Activated B cell treated with CpG ODN at 0.5 μM for 24 hours (primary cell): ENCODE data around the gene NOL9. TPM values are rescaled to one million over a fixed set of nuclear protein-coding genes. Genes with fewer than 3 reads are reported as not detected.
A peak's percentile ranks its signal among the peaks of the same experiment; 100 is the strongest.

Experiments used
- ATAC-seq: fragments of 200-7000 bp; cut with Tn5 transposase; one replicate; pipeline ENCODE4 v1.10.0; 2021; ENCODE audit warnings: low read depth, mild to moderate bottlenecking, moderate library complexity
- CTCF ChIA-PET: fragments of 350-600 bp; sonication (Branson Sonifier 250); formaldehyde crosslinking; loops from one replicate; lab custom pipeline; 2021; ENCODE audit warnings: antibody characterized with exemption; lab: Charles Lee
- POLR2A ChIA-PET: fragments of 350-600 bp; sonication (Branson Sonifier 250); formaldehyde crosslinking; loops from one replicate; lab custom pipeline; 2021; ENCODE audit warnings: antibody characterized with exemption; lab: Charles Lee
- DNase-seq: peaks from one replicate; pipeline ENCODE4 v3.0.0; 2022
- H3K27ac Mint-ChIP-seq: one replicate; pipeline ENCODE4 v1.8.0; 2020; ENCODE audit warnings: mixed read lengths
- H3K27me3 Mint-ChIP-seq: one replicate; pipeline ENCODE4 v1.8.0; 2021; ENCODE audit warnings: mixed read lengths
- H3K36me3 Mint-ChIP-seq: one replicate; pipeline ENCODE4 v1.8.0; 2021; ENCODE audit warnings: low read depth, mixed read lengths
- H3K4me1 Mint-ChIP-seq: one replicate; pipeline ENCODE4 v1.8.0; 2021; ENCODE audit warnings: mixed read lengths
- H3K4me3 Mint-ChIP-seq: one replicate; pipeline ENCODE4 v1.8.0; 2020; ENCODE audit warnings: mild to moderate bottlenecking, mixed read lengths
- H3K9me3 Mint-ChIP-seq: one replicate; pipeline ENCODE4 v1.8.0; 2020; ENCODE audit warnings: mixed read lengths
- CTCF ChIP-seq: fragments of 200-600 bp; IDR thresholded peaks from one replicate; pipeline ENCODE4 v1.8.0; 2022; ENCODE audit warnings: antibody characterized with exemption, mild to moderate bottlenecking
- intact Hi-C: fragments of 100-400 bp; cut with micrococcal nuclease; formaldehyde crosslinking; loops from one replicate; pipeline ENCODE4 v1.15.1; 2024
- total RNA-seq: library from RNA; stranded (reverse); gene quantifications from 2 replicates; pipeline ENCODE4 v1.2.3, GENCODE V29; 2022

NOL9 gene
- total RNA-seq, 1 donor from 2014 or later: 58.6 TPM

DNA sequence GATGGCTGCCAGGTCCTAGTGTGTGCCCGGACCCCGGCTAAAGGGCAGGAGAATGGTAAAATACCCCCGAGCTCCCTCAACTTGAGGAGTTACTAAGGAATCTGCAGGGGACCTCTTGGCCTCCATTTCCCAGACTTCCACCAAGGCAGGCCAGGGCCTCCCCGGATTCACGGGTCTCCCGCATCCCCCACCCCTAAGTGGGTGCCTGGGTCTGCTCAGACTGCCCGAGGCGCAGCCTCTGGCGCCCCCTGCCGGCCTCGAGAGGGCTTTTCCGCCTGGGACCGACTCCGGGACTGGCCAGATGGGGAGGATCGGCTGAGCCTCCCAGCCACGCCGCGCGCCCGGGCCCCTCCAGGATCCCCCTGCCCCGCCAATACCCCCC, 64.5 kb downstream of the NOL9 start:
- intact Hi-C loops: loop anchor here (1.0 to 5.0 kb wide), 3 partner anchors 138 to 728 kb away; no protein-coding TSS in a partner anchor
- Mint-ChIP-seq H3K4me1 (peaks cover 13% of the 10 kb centered on the region), H3K27me3 (peaks cover 9% of the 10 kb centered on the region), H3K27ac (no peak overlapping the region), H3K36me3 (no peaks in the 10 kb centered on the region), H3K4me3 (peak overlapping the region; percentile 77), H3K9me3 (no peaks in the 10 kb centered on the region)
- ATAC-seq: peak; percentile 75
- POLR2A ChIA-PET: interaction anchor here (1.0 kb wide), 1 partner anchor 65 kb away, joined by 3 read pairs; the partner anchor contains the start of gene NOL9
- TF ChIP-seq CTCF: peak; percentile 67
- CTCF ChIA-PET: interaction anchor here (0.8 to 2.2 kb wide), 8 partner anchors 9 to 295 kb away, joined by 3 to 8 read pairs (median 3); partner anchors contain the start of genes CAMTA1 and NOL9
- DNase-seq: peak; percentile 75

DNA sequence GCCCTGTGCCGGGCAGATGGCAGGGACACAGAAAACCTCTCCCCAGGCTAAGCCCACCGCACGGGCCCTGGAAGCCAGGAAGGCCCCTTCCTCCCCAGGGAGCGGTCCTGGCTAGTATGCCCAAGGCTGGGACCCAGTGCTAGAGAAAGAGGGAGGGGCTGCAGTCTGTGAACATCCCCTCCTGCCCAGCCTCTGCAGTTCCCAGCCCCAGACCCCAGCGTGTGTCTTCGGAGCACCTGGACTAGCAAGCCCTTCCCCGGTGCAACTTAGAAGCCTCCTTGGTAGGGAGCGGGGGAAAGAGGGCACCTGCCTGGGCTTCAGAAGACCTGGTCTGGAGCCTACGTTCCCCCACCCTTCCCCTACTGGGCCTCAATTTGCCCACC, 64.9 kb downstream of the NOL9 start:
- CTCF ChIA-PET: interaction anchor here (1.0 to 2.2 kb wide), 7 partner anchors 10 to 157 kb away, joined by 3 to 8 read pairs (median 3); partner anchors contain the start of gene NOL9
- no peak overlapping the region for H3K27ac Mint-ChIP-seq

DNA sequence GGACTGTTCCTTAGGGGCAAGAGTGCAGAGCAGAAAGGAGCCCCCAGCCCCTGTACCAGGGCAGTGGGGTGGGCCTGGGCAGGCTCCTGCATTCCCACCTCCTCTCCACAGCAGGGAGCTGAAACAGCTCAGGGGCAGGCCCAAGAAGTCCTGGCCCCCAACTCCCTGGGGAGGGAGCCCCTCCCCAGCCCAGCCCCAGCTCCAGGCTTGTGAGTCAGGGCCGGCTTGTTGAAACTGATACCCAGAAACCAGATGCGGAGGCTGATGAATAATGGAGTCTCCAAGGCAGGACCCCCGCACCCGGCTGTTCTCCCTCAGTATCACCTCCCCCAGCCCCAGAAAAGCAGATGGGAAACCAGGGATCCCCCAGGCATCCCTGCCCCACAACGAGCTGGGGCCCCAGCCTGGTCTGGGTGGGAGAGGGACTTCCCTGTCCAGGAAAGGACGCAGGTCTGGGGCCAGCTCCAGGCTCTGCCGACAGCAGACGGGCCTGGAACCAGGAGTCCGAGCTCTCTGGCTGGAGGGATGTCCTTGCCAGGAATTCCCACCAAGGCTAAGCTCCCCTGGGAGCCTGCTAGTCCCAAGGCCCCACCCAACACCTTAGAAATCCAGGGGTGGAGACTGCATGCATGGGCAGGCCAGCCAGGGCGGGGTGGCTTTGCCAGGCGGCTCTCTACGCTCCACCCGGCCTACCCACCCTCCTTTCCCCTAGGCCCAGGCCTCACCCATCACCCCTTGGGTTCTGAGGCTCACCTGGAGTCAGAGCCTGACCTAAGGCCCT, 65.5 kb downstream of the NOL9 start:
- Mint-ChIP-seq H3K27me3 (peaks cover 14% of the 10 kb centered on the region), H3K36me3 (no peaks in the 10 kb centered on the region), H3K4me1 (peaks cover 13% of the 10 kb centered on the region), H3K4me3 (no peak overlapping the region), H3K9me3 (no peaks in the 10 kb centered on the region), H3K27ac (no peak overlapping the region)
- intact Hi-C loops: loop anchor here (5.0 kb wide), 1 partner anchor 729 kb away; no protein-coding TSS in a partner anchor
- DNase-seq (no peak), ATAC-seq (no peak)
- TF ChIP-seq CTCF: no peak
- ChIA-PET POLR2A (interaction anchor here (0.9 to 1.0 kb wide), 2 partner anchors 12 to 66 kb away, joined by 3 read pairs; partner anchors contain the start of gene NOL9), CTCF (interaction anchor here (1.0 to 2.2 kb wide), 6 partner anchors 10 to 157 kb away, joined by 3 to 8 read pairs (median 3); no protein-coding TSS in a partner anchor)

More for the DNA sequence above, 64.9 kb downstream of the NOL9 start:
- peaks cover 13% of the 10 kb centered on the region for H3K27me3 Mint-ChIP-seq
- POLR2A ChIA-PET: interaction anchor here (0.9 to 1.0 kb wide), 2 partner anchors 12 to 65 kb away, joined by 3 read pairs; partner anchors contain the start of gene NOL9
- no peak for DNase-seq
- no peak for ATAC-seq
- H3K4me1 Mint-ChIP-seq: peaks cover 13% of the 10 kb centered on the region
- no peaks in the 10 kb centered on the region for H3K36me3 Mint-ChIP-seq
- no peak overlapping the region for H3K4me3 Mint-ChIP-seq
- H3K9me3 Mint-ChIP-seq: no peaks in the 10 kb centered on the region
- TF ChIP-seq CTCF: no peak
- intact Hi-C loops: loop anchor here (5.0 kb wide), 1 partner anchor 728 kb away; no protein-coding TSS in a partner anchor

- DNase-seq: no peak
- intact Hi-C loops: loop anchor here (5.0 kb wide), 1 partner anchor 729 kb away; no protein-coding TSS in a partner anchor
- no peaks in the 10 kb centered on the region for H3K36me3 Mint-ChIP-seq
- TF ChIP-seq CTCF: no peak
- H3K27me3 Mint-ChIP-seq: peaks cover 17% of the 10 kb centered on the region
- no peak overlapping the region for H3K27ac Mint-ChIP-seq
- no peaks in the 10 kb centered on the region for H3K9me3 Mint-ChIP-seq
- POLR2A ChIA-PET: no interaction called here
- CTCF ChIA-PET: interaction anchor here (1.1 to 2.2 kb wide), 6 partner anchors 10 to 159 kb away, joined by 3 to 8 read pairs (median 4); partner anchors contain the start of gene TAS1R1
- H3K4me3 Mint-ChIP-seq: no peak overlapping the region
- peaks cover 13% of the 10 kb centered on the region for H3K4me1 Mint-ChIP-seq
- no peak for ATAC-seq
These were observed 66.4 kb downstream of the NOL9 start for GRCh38 chr1:6487804-6488484.
